ENCODE data around the gene ZC2HC1B. TPM values are rescaled to one million over a fixed set of nuclear protein-coding genes. Genes with fewer than 3 reads are reported as not detected.

ZC2HC1B gene
- total and polyA plus RNA-seq, 10 donors = 0.17 to 0.85 (median 0.30) TPM; not detected in 5

DNA sequence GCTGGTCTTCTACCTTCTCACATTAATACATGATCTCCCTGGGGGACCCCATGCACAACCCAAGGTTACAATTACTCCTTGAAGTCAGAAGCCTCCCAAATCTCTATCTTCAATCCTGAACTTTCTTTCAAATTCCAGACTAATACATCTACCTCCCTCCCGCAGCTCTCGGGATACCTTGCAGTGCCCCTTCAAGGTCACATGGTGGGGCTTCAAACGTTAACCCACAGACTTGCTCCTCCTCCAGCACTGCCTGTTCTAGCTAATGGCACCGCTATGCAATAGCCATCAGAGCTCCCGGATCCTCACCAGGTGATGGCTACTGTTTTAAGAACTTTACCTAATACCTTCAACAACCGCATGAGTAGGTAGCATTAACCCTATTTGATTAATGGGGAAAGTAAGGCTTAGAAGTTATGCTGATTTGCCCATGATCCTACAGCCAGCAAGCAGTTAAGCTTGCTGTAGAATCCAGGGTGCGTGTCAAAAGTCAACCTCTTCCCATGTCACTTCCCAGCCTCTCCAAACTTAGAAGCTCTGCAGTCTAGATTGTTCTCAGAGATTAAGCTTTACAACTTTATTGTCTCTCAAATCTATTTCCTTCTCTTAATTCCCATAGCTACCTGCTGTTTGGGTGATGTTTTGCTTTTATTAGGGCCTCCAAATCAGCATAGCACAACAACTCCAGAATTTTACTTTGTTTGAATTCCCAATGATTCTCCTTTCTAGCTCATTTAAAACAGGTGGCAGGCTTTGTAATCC, 99.1 kb downstream of the ZC2HC1B start:
- Histone ChIP-seq H3K4me1 (peaks cover 0 to 44% (median 7%) of the 10 kb centered on the region in 6 donors), H3K9me3 (no peaks in the 10 kb centered on the region), H3K36me3 (peaks cover 0 to 40% (median 0%) of the 10 kb centered on the region in 6 donors), H3K27ac (peak overlapping the region in 1 of 8 donors; percentile 3), H3K27me3 (replicated peaks in 1 of 7) (no peaks in the 10 kb centered on the region), H3K4me3 (no peak overlapping the region)
- TF ChIP-seq POLR2AphosphoS5 (IDR thresholded peaks at IDR 0.05) (no peak), POLR2A (IDR thresholded peaks at IDR 0.05) (no peak)
- TF ChIP-seq, protein P1, sequence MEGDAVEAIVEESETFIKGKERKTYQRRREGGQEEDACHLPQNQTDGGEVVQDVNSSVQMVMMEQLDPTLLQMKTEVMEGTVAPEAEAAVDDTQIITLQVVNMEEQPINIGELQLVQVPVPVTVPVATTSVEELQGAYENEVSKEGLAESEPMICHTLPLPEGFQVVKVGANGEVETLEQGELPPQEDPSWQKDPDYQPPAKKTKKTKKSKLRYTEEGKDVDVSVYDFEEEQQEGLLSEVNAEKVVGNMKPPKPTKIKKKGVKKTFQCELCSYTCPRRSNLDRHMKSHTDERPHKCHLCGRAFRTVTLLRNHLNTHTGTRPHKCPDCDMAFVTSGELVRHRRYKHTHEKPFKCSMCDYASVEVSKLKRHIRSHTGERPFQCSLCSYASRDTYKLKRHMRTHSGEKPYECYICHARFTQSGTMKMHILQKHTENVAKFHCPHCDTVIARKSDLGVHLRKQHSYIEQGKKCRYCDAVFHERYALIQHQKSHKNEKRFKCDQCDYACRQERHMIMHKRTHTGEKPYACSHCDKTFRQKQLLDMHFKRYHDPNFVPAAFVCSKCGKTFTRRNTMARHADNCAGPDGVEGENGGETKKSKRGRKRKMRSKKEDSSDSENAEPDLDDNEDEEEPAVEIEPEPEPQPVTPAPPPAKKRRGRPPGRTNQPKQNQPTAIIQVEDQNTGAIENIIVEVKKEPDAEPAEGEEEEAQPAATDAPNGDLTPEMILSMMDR (IDR thresholded peaks at IDR 0.05 in 8 of 11, conservative IDR thresholded peaks at IDR 0.05 in 3 of 11) = no peak
- intact Hi-C loops (cut with DNase I; ENCODE audit: low total_unique reads) = no loop called here
- WGBS, 5 donors = 73 to 87% (median 79%) methylated on average over 7 of the region's 7 CpGs
- DNase-seq = no peak

DNA sequence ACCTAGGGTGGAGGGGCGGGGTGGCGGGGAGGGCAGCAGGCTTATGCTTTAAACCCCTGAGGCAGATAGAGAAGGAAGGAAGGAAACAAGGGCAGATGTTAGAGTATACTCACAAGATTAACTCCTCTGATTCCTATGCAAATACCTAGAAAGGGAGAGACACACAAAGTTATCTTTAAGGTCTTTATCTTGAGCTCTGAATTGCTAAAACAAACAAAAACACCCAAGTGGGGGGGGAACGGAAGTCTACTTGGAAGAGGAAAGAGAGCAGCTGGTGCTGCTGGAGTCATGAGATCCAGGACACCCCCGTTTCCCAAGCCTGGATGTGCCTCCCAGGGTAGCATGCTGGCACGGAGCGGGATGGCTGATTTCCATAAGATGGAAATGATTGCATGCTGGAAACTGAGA, 100.4 kb downstream of the ZC2HC1B start:
- intact Hi-C loops (cut with DNase I; ENCODE audit: low total_unique reads) = no loop called here
- H3K27ac ChIP-seq = peak overlapping the region in 1 of 8 donors; percentile 9
- peaks cover 0 to 47% (median 7%) of the 10 kb centered on the region in 6 donors for H3K4me1 ChIP-seq
- H3K27me3 ChIP-seq (replicated peaks in 1 of 7) = no peaks in the 10 kb centered on the region
- no peak overlapping the region for H3K4me3 ChIP-seq
- TF ChIP-seq POLR2A (IDR thresholded peaks at IDR 0.05) (no peak), POLR2AphosphoS5 (IDR thresholded peaks at IDR 0.05) (no peak)
- TF ChIP-seq, protein P1 (IDR thresholded peaks at IDR 0.05 in 8 of 11, conservative IDR thresholded peaks at IDR 0.05 in 3 of 11) = no peak
- no peaks in the 10 kb centered on the region for H3K9me3 ChIP-seq
- DNase-seq = no peak
- peaks cover 0 to 31% (median 0%) of the 10 kb centered on the region in 6 donors for H3K36me3 ChIP-seq
- WGBS, 5 donors = 55 to 77% (median 63%) methylated on average over 6 of the region's 6 CpGs

DNA sequence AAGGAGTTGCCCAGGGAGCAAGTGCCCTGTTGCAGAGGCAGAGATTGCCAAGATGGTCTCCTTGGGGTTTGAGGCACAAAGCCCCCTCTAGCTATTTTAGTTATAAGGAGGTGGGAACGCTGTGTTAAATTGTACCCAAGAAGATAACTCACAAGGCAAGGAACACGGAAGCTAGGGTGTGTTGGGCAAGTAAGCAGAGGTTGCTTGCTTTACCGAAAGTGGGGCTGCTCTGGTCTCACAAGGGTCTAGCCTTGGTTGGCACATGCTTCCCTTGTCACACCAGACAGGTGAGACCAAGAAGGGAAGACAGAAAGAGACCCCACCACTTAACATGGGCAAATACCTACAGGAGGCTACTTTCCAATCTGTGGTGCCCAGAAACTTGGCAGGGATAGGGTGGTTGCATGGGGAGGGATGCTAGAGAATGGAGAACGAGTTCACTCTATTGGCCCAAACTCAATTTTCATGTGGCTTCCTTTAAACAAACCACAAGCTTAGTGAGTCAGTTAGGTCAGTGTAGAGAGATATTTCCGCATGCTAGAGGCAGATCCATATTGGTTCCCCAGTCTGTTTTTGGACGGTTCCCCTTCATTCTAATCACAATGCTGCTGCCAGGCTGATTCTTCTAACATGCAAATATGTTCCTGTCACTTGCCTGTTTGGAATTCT, 101.4 kb downstream of the ZC2HC1B start:
- no peak for DNase-seq
- peaks cover 0 to 47% (median 7%) of the 10 kb centered on the region in 6 donors for H3K4me1 ChIP-seq
- no peak overlapping the region for H3K4me3 ChIP-seq
- WGBS, 5 donors = 53 to 75% (median 58%) methylated on average over 6 of the region's 6 CpGs
- peaks cover 0 to 22% (median 0%) of the 10 kb centered on the region in 6 donors for H3K36me3 ChIP-seq
- TF ChIP-seq, protein P1 (IDR thresholded peaks at IDR 0.05 in 8 of 11, conservative IDR thresholded peaks at IDR 0.05 in 3 of 11) = no peak
- TF ChIP-seq POLR2A (IDR thresholded peaks at IDR 0.05) = no peak
- TF ChIP-seq POLR2AphosphoS5 (IDR thresholded peaks at IDR 0.05) = no peak
- intact Hi-C loops (cut with DNase I; ENCODE audit: low total_unique reads) = no loop called here
- no peaks in the 10 kb centered on the region for H3K27me3 ChIP-seq (replicated peaks in 1 of 7)
- H3K27ac ChIP-seq = peak overlapping the region in 4 of 8 donors; percentile 9 to 50 (median 28)
- no peaks in the 10 kb centered on the region for H3K9me3 ChIP-seq

DNA sequence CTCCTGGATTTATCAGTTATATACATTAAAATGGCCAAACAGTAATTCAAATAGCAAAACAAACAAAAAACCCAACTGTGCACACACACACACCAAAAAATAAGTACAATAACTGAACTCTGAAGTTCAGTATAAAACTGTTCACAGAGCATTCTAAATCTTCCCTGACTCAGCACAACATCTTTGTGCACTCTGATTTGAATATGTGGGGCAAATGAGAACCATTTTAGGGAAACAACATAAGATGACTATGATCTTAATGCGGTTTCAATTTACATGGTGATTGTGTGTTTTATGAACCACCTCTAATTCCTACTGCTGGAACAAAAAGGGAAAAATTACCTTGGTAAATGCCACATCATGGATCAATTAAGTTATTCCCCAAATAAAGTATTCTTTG, 102.0 kb downstream of the ZC2HC1B start:
- peak overlapping the region in 4 of 8 donors; percentile 9 to 50 (median 28) for H3K27ac ChIP-seq
- H3K4me1 ChIP-seq = peaks cover 0 to 53% (median 7%) of the 10 kb centered on the region in 6 donors

More for the DNA sequence above, 102.0 kb downstream of the ZC2HC1B start:
- Histone ChIP-seq H3K9me3 (no peaks in the 10 kb centered on the region), H3K27me3 (replicated peaks in 1 of 7) (no peaks in the 10 kb centered on the region), H3K36me3 (peaks cover 0 to 22% (median 0%) of the 10 kb centered on the region in 6 donors), H3K4me3 (no peak overlapping the region)
- intact Hi-C loops (cut with DNase I; ENCODE audit: low total_unique reads) = no loop called here
- no peak for TF ChIP-seq POLR2AphosphoS5 (IDR thresholded peaks at IDR 0.05)
- TF ChIP-seq POLR2A (IDR thresholded peaks at IDR 0.05) = no peak
- TF ChIP-seq, protein P1 (IDR thresholded peaks at IDR 0.05 in 8 of 11, conservative IDR thresholded peaks at IDR 0.05 in 3 of 11) = no peak
- WGBS, 5 donors = 52 to 88% (median 57%) methylated on average over 1 of the region's 1 CpG
- no peak for DNase-seq

Measured in spleen (tissue), 11 donors.